ENCODE results near the gene AP1B1.

DNA sequence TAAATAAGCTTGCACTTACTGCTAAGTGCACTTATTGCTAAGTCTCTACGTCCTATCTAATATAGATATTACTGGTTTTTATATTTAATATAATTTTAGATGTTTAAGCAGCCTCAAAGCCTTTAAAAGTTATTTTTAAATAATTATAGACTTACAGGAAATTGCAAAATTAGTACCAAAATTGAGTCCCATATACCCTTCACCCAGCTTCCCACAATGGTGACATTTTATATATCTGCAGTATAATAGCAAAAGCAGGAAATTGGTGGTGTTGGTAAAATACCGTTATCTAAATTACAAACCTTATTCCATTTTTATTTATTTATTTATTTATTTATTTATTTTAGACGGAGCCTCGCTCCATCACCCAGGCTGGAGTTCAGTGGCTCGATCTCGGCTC, 1.9 kb upstream of the AP1B1 start:
- TF ChIP-seq, protein P1, sequence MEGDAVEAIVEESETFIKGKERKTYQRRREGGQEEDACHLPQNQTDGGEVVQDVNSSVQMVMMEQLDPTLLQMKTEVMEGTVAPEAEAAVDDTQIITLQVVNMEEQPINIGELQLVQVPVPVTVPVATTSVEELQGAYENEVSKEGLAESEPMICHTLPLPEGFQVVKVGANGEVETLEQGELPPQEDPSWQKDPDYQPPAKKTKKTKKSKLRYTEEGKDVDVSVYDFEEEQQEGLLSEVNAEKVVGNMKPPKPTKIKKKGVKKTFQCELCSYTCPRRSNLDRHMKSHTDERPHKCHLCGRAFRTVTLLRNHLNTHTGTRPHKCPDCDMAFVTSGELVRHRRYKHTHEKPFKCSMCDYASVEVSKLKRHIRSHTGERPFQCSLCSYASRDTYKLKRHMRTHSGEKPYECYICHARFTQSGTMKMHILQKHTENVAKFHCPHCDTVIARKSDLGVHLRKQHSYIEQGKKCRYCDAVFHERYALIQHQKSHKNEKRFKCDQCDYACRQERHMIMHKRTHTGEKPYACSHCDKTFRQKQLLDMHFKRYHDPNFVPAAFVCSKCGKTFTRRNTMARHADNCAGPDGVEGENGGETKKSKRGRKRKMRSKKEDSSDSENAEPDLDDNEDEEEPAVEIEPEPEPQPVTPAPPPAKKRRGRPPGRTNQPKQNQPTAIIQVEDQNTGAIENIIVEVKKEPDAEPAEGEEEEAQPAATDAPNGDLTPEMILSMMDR (conservative IDR thresholded peaks at IDR 0.05) = no peak
- no peak for TF ChIP-seq ZFX (IDR thresholded peaks at IDR 0.05)
